EL (cell line): Measurements from ENCODE around the gene EPHA4.

Experiments used
- DNase-seq: peaks from one replicate; pipeline ENCODE4 v3.0.0-alpha.2; 2016

Gene EPHA4

DNA sequence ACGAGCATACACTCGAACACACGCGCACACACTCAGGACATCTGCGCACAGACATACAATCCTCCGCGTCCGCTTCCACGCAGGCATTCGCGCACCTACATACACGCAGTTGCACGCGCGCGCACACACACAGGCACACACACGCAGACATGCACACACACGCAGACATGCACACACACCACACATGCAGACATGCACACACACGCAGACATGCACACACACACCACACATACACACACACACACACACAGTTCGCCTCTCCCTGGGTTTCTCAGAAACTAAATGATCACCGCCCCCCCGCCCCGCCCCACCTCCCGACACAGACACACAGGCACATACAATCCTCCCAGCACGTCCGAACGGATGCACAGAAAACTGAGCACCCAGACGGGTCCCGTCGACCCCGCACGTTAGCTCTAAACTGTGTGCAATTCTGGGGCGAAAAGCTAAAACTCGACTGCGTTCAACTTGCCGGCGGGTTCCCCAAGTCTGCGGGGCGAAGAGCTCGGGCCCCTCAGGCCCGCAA is 1.0 kb downstream of the EPHA4 start:
- DNase-seq, result peak; percentile 35

DNA sequence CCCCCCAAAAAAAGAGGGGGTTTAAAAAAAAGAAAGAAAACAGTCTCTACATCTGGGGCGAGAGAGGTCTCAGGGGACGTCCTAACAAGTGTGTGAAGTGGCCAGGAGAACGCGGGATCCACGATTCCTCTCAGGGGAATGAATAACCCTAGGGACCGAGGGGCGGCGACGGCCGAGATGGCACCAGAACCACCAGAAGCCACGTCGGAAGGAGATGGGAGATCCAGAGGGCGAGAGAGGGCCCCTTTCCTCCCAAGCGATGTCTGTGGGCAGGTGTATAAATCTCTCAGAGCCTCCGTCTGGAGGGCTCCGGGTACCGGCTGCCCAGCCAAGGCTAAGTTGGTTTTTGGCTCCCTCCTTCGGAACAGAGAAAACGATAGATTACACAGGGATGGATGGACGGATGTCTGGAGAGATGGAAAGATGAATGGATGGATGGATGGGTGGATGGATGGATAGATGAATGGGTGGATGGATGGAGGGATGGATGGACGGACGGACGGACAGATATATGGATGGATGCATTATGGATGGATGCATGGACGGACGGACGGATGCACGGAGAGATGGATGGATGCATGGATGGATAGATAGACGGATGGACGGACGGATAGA is 1.7 kb downstream of the EPHA4 start:
- DNase-seq, result peak; percentile 37

DNA sequence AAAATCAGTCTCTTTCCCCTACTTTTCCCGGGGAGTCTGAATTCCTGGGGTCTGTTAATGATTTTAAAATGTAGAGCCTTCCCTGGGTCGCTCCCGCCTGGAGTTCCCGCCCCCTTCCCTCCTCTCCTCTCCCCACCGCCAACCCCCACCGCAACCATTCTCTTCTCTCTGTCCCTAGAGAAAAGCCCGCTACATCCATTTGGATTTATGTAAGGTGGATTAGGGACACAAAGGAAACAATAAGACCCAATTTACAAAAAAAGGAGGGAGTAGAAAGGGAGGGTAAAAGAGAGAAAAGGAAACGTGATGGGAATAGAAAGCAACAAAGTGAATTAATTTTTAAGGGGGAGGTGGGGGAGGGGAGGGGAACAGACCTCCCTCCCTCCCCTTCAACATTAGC is 2.2 kb downstream of the EPHA4 start:
- DNase-seq, result no peak

DNA sequence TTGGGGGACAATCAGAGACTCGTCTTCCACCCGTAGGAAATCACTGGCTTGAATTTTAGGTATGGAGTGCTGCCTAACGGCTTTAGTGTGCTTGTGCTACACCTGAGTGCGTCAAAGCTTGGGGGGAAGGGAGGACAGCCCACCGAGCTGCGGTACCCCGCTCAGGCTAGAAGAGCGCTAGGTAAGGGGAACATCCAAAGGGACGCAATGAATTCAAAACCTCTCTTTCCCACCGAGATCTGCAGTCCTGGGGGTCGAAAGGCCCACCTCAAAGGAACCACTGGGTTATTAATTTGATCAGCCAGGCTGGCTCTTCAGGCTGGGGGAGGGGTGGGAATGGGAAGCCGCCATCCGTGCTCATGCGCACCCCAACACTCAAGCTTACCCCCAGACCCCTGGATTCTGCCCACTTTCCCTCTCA is 2.7 kb downstream of the EPHA4 start:
- no peak for DNase-seq

DNA sequence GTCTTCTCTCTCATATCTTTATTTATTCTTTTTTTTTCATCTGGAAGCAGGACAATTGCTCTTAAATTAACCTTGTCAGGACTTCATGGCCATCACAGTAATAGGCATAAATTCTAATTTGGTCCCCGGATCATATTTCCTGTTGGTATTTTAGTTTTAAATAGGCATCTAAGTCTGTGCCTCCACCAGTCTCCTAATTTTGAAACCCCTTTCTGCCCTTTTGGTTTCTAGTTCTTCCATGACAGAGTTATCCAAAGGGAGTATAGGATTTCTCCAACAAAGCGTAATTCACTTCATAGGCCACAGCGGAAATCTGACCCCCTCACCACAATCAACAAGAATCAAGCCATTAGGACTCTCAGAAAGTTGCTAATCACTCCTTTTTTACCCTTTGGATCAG is 3.8 kb downstream of the EPHA4 start:
- no peak for DNase-seq

DNA sequence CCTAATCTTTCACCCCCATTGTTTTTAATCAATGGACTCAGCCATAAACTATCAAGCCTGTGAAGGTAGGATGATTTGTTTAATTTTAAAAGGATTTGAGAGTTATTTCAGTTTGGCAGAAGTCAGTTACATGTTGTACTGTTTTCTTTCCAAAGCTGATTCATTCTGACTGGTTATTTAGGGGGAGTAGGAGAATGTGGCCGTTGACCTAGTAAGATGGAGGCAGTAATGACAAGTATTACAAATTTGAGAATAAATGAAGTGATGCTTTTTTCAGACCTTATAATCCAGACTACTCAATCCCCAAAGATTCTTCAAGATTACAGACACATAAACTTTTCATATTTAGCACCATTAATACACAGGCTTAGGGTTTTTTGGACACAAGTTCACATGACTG is 4.3 kb downstream of the EPHA4 start:
- no peak for DNase-seq

- DNase-seq, result no peak
Observed at GRCh38 chr2:221567231-221567760, 4.8 kb downstream of the EPHA4 start.

DNA sequence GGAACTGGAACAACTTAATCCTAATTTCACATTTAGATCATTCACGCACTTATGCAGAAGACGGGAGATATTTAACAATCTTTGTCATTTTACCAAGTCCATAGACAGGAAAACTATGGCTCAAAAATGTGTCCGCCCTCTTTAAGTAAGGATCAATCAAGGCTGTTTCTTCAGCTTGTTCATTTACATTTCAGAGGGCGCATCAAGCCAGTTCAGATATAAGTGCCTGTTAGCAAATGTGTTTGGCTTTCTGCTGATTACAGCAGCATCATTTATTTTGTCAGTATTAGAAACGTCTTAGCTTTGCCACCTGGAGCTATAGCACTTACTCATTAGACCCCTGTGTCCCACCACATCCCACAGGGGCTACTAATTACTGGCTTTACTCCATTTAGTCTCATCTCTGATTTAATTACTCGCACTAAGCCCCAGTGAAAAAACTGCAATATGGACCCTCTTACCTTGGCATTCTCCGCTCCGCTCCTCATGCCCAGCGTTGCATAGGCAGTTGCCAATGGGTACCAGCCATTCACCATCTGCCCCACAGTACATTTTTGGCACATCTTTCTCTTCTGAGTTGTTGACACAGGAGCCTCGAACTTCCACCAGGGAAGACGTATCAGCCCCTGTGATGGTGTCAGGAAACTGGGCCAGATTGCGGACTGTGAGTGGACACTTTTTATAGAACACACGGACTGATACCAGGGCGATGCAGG is 8.7 kb downstream of the EPHA4 start:
- no peak for DNase-seq

DNA sequence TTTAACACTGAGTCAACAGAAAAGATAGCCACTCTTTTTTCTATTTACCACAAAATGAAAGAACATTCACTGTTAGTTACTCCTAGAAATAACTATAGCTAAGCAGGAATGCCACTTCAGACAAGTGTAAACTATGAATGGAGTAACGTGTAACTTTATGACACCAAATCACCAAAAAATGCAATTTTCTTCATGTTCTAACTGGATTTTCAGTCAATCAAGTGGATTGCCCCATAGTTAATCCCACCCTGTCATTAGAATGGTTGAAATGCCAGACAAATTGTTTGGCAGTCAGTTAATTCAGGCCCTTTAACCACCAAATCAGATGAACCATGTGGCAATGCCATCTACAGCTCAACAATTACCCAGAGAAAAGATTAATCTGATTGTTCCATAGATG is 9.9 kb downstream of the EPHA4 start:
- DNase-seq, result peak; percentile 8

GRCh38 chr2:221561770-221562169 is 10.3 kb downstream of the EPHA4 start:
- DNase-seq, result no peak

GRCh38 chr2:221559991-221560390 is 12.1 kb downstream of the EPHA4 start:
- DNase-seq, result no peak

- no peak for DNase-seq
Observed at GRCh38 chr2:221558107-221558506, 14.0 kb downstream of the EPHA4 start.

GRCh38 chr2:221555494-221555846 is 16.6 kb downstream of the EPHA4 start:
- no peak for DNase-seq

GRCh38 chr2:221554769-221555493 is 17.2 kb downstream of the EPHA4 start:
- peak; percentile 24 for DNase-seq

DNA sequence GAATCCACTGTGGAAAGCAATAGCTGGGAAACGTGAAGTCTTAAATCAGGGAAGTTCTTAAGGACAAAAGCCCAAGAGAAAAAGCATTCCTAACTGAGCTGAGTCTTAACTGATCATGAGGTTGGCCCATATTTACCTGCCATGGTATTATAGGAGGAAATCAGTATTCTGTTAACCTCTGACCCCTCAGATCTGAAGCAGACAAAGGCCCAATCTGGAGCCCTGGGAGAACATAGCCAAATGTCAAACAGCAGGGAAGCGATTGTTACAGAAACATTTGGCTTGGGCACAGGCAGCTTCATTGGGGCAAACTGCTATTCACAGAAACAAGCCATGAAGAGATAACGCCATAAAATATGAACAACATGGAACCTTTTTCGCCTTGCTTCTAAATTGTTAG is 18.8 kb downstream of the EPHA4 start:
- DNase-seq, result no peak

GRCh38 chr2:221552291-221552690 is 19.8 kb downstream of the EPHA4 start:
- no peak for DNase-seq

GRCh38 chr2:221551864-221552263 is 20.2 kb downstream of the EPHA4 start:
- no peak for DNase-seq

DNA sequence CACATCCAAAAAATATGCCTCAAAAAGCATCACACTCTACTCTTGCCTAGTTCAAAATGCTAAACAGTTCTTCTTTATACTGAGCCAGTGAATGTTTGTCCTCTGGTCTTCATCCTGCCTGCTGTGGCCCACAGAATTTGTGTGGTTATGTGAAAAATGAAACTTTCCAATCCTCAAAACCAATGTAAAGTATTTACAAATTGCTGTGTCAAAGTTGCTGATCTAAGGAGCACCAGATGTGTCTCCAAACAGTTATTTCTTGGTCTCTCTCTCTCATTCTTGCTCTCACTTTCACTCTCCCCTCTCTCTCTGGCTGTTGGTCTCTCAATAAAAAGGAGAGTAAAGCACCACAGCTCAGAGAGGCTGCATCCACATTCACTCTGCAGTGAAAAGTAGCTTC is 23.0 kb downstream of the EPHA4 start:
- DNase-seq, result no peak

DNA sequence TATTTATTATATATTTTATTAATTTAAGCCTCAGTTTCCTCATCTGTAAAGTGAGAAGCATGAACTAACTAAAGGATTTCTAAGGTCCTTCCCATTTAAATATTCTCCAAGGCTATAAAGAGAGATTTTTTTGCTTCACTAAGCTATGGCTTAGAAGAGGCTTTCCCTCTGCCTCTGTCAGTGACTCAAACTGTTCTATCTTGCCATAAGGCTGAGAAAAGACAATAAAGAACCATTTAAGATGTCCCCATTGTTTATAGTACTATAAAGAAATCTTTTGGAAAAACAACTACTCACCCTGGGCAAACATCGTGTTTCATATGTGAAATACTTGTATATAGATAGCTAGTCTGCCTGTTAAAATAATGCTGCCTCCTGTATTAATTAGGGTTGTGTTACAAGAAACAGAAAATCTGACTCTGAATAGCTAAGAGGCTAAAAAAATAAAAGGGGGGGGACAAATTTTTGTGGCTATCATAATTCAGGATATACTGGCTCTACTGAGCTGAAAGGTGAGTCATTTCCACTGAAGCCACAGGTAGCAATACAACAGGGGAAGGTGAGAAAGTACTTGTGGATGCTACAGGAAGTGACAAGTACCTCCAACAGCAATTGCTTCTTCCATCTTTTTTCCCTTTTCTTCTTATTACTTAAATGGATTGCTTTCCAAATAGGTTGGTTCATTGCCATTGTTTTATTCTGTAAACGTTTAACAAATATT is 25.4 kb downstream of the EPHA4 start:
- DNase-seq, result no peak

DNA sequence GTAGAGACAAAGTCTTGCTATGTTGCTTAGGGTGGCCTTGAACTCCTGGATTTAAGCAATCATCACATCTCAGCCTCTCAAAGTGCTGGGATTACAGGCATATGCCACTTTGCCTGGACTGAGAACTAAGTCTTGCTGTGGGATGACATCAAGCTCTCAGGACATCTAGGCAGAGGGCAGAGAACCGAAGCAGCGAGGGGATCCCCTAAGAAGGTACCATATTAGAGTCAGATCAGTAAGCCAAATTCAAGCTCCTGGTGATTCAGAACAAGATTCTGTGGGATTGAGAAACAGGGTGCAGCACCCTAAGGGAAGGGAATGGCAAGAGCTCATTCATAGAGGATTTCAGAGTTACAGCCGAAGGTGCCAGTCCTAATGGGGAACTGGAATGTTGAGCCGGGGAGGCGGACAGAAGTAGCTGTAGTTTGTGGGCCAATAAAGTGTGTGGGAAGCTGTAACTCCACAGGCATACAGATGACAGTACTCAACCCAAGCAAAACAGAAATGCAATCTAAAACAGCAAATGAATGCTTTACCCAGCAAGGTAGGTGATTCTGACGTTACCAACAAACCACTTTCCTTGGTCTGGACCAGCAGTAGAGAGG is 30.9 kb downstream of the EPHA4 start:
- DNase-seq, result no peak

DNA sequence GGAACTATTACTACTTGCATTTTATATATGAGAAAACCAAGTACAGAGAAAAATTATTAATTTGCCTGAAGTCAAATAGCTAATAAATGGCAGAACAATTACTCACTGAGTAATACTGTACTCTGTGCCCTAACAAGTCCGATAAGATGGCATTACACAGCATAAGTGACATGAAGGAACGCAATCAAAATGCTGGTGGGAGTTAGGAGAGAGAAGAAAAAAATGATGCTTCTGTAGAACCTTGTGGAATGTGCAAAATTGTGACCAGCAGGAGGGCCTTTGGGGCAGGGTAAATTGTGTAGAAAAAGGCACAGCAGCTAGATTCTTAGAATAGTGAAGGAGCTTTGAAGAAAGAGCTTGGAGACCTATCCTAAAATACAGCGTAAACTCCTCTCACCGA is 32.9 kb downstream of the EPHA4 start:
- DNase-seq, result no peak

DNA sequence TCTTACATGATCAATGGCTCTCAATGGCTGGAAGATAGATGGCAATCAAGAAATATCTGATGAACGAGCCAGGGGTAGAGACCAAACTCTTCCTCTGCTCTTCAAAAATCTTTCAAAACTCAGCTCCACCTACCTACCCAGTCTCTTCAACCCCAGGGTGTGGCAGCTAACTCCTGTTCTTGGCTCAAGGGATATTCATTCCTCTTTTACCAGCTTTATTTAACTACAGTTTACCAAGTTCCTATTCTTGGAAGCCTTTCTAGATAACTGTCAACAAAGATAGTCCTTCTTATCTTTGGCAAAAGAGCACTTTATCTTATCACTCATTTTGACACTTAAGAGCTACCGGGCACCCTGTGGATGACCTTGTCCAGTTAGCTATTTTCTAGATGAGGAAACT is 36.3 kb downstream of the EPHA4 start:
- no peak for DNase-seq

DNA sequence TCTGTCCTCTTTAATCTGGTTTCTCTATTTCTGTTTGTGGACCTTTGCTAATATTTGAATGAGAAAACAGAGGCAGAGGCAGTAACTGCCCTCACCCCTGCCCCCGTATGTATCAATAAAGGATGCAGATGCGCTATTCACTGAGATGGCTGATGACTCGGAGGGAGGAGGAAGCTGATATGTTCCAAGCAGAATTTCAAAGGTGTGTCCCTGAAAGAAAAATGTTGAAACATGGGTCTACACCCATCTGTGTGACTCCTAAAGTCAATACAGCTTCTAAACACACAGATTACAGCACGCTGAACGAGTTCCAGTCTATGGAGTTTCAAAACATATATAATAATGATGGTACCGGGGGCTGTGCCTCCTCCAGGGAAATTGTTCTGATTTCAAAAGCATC is 38.8 kb downstream of the EPHA4 start:
- DNase-seq, result no peak
